HG02588 (cell line): Measurements from ENCODE around the gene UTP25.

ENCODE experiments used
- ATAC-seq: cut with Tn5 transposase; IDR thresholded peaks from one replicate; pipeline ENCODE4 v1.9.1; 2021; ENCODE audit warnings: mild to moderate bottlenecking, moderate library complexity; ENCODE audit not compliant: unreplicated experiment

Gene UTP25

GRCh38 chr1:209805341-209805781 is 22.4 kb upstream of the UTP25 start:
- no peak for ATAC-seq

- ATAC-seq, result peak; percentile 86
Measured at GRCh38 chr1:209805875-209806760, 21.7 kb upstream of the UTP25 start, which contains the start of gene IRF6. TSS of gene IRF6 (minus strand) at chr1:209806142. CDS start at chr1:209801413, 4,729 bp downstream.

- ATAC-seq, result no peak
Measured at GRCh38 chr1:209807509-209807908, 20.3 kb upstream of the UTP25 start.

- no peak for ATAC-seq
Measured at GRCh38 chr1:209808059-209808581, 19.7 kb upstream of the UTP25 start.

- no peak for ATAC-seq
Measured at GRCh38 chr1:209809611-209810010, 18.2 kb upstream of the UTP25 start.

- no peak for ATAC-seq
Measured at GRCh38 chr1:209810783-209811182, 17.0 kb upstream of the UTP25 start.

- ATAC-seq, result no peak
Measured at GRCh38 chr1:209813902-209814301, 13.9 kb upstream of the UTP25 start.

GRCh38 chr1:209815490-209815889 is 12.3 kb upstream of the UTP25 start:
- no peak for ATAC-seq

- no peak for ATAC-seq
Measured at GRCh38 chr1:209815931-209816341, 11.8 kb upstream of the UTP25 start.

GRCh38 chr1:209816923-209817322 is 10.8 kb upstream of the UTP25 start:
- no peak for ATAC-seq

GRCh38 chr1:209817691-209818090 is 10.1 kb upstream of the UTP25 start:
- ATAC-seq, result no peak

GRCh38 chr1:209819058-209819457 is 8.7 kb upstream of the UTP25 start:
- ATAC-seq, result no peak

- no peak for ATAC-seq
Measured at GRCh38 chr1:209820986-209821385, 6.8 kb upstream of the UTP25 start.

- ATAC-seq, result no peak
Measured at GRCh38 chr1:209822706-209823105, 5.1 kb upstream of the UTP25 start.

- no peak for ATAC-seq
Measured at GRCh38 chr1:209823143-209824041, 4.4 kb upstream of the UTP25 start.

- ATAC-seq, result no peak
Measured at GRCh38 chr1:209825591-209826434, 2.0 kb upstream of the UTP25 start.

GRCh38 chr1:209829716-209830115 is 1.9 kb downstream of the UTP25 start:
- ATAC-seq, result no peak

GRCh38 chr1:209830722-209831121 is 3.0 kb downstream of the UTP25 start:
- no peak for ATAC-seq

- no peak for ATAC-seq
Measured at GRCh38 chr1:209831615-209832014, 3.8 kb downstream of the UTP25 start.

- no peak for ATAC-seq
Measured at GRCh38 chr1:209835782-209836298, 8.1 kb downstream of the UTP25 start.
